HG03097 (cell line): ENCODE data around the gene ZNF101.

ENCODE experiments used
- ATAC-seq: cut with Tn5 transposase; IDR thresholded peaks from one replicate; pipeline ENCODE4 v1.9.1; 2021; ENCODE audit not compliant: unreplicated experiment, low FRiP score

The ZNF101 gene

GRCh38 chr19:19704836-19705235 lies 36.2 kb downstream of the ZNF101 start:
- ATAC-seq, result no peak

- ATAC-seq, result no peak
Observed at GRCh38 chr19:19710506-19710905, 41.9 kb downstream of the ZNF101 start.

GRCh38 chr19:19711306-19711933 lies 42.8 kb downstream of the ZNF101 start:
- ATAC-seq, result no peak

DNA sequence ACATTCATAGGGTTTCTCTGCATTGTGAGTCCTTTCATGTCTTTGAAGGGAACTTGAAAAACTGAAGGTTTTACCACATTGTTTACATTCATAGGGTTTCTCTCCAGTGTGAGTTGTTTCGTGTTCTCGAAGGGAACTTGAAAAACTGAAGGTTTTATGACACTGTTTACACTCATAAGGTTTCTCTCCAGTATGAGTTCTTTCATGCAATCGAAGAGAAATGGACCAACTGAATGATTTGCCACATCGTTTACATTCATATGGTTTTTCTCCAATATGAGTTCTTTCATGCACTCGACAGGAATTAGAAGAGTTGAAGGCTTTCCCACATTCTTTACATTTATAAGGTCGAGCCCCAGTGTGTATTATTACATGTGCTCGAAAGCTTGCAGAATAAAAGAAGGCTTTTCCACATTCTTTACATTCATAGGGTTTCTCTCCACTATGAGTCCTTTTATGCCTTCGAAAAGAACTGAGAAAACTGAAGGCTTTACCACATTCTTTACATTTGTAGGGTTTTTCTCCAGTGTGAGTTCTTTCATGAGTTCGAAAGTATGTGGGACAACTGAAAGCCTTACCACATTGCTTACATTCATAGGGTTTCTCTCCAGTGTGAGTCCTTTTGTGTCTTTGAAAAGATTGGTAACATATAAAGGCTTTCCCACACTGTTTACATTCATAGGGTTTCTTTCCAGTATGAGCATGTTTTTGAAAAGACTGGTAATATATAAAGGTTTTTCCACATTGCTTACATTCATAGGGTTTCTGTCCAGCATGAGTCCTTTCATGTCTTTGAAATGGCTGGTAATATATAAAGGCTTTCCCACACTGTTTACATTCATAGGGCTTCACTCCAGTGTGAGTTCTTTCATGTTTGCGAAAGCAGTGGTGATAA lies 43.5 kb downstream of the ZNF101 start:
- no peak for ATAC-seq

- ATAC-seq, result no peak
Observed at GRCh38 chr19:19719798-19720197, 51.2 kb downstream of the ZNF101 start.

- no peak for ATAC-seq
Observed at GRCh38 chr19:19721896-19722295, 53.3 kb downstream of the ZNF101 start.

GRCh38 chr19:19732579-19733501 lies 64.2 kb downstream of the ZNF101 start, which contains the start of gene ZNF14:
TSS of gene ZNF14 (minus strand) at chr19:19733112. CDS start at chr19:19732958, 154 bp downstream.
- peak; percentile 93 for ATAC-seq
